ENCODE results near the gene BTBD2.

The BTBD2 gene

GRCh38 chr19:1981253-1981652 is 34.3 kb downstream of the BTBD2 start:
- FAIRE-seq, result no peak

DNA sequence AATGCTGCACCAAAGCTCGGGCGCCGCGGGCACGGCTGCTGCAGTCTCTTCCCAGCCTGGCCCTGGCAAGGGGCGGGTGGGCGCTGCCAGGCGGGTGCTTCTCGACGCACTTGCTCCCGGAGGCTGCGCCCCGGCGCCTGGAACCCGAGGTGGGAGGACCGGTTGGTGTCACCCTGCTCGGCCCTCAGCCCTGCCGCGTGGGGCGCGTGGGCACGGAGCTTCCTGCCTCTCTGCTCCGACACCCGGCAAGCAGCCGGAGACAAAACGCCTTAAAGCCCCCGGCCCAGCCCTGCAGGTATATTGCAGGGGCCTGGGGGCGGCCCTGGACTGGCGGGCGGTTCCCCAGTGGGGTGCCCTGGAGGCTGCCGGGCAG is 34.7 kb downstream of the BTBD2 start:
- FAIRE-seq, result no peak

GRCh38 chr19:1980091-1980808 is 35.3 kb downstream of the BTBD2 start:
- FAIRE-seq, result no peak

DNA sequence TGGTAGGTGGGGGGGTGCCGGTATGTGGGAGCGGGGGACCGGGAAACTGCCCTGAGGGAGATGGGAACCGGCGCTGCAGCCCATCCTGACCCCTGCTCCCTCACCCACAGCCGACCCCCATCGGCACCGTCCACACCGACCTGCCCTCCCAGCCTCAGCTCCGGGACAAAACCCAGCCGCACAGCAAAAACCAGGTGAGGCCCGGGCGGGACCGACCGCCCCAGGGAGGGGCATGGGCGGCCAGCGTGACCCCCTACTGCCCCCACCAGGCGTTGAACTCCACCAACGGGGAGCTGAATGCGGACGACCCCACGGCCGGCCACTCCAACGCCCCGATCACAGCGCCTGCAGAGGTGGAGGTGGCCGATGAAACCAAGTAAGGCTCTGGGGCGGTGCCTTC is 35.9 kb downstream of the BTBD2 start:
- FAIRE-seq, result no peak

- FAIRE-seq, result no peak
These were observed 36.5 kb downstream of the BTBD2 start for GRCh38 chr19:1979017-1979416.

GRCh38 chr19:1978346-1978894 is 37.1 kb downstream of the BTBD2 start:
- no peak for FAIRE-seq

- no peak for FAIRE-seq
These were observed 38.4 kb downstream of the BTBD2 start for GRCh38 chr19:1977120-1977519.

- FAIRE-seq, result no peak
These were observed 40.4 kb downstream of the BTBD2 start for GRCh38 chr19:1975162-1975480.

- FAIRE-seq, result no peak
These were observed 40.9 kb downstream of the BTBD2 start for GRCh38 chr19:1974381-1975161.

DNA sequence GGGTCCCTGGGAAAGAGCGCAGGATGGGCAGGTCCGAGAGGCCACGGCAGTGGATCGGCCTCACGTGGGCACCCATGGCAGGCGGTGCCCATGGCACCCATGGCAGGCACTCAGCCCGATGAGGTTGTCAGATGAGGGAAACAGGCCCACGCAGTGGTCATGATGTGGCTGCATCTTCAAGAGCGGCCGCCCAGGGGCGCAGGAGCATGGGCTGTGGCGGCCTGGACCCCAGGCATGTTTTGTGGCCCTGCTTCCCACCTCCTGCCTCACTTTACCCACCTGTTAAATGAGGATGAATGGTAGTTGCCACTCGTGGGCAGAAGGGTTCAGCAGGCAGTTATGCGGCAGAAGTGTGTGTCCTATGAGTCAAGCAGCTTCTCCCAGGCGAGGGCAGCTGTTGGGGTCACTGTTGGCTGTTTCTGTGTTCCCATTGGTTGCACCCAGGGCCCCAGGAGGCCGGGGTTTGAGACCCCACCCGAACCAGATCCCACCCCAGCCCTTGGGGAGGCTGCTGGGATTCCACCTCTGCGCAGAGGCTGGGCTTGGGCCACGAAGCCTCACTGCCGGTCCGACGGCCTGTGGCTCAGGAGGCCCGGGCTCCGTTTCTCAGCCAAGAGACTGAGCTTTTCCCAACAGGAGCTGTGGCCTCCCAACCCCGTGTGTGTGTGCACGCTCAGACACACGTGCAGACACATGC is 44.6 kb downstream of the BTBD2 start:
- FAIRE-seq, result no peak

DNA sequence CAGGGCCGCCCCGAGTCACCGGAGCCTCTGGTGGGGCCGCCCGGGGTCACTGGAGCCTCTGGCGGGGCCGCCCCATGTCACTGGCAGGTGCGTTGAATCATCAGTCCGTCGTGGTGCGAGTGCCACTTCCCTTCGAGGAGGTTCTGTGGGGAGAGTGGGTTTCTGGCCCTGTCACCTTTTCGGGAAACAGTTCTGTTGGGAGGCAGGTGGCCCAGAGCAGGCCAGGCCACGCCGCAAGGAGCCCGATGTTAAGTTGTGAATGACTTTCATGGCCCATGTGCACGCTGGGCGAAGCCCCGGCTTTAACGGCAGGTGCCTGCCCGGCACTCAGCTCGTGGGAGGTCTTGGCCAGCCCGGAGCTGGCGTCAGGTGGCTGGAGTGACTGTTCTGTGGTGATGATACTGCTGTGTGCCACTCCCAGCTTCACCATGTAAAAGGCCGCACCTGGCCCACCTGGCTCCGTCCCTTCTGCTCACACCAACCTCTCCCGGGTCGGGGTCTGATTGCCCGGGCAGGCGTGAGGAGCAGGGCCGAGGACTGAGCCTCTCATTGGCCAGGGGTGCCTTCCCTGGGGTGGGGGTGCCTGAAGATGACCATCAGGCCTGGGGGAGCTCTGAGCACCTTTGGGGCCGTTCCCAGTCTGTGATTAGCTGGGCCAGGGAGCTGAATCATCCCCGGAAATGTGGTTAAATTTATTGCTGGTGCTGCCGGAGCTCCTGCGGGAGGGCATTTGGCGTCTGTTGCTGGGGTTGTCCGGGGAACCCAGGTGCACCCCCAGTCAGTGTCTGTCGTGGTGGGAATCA is 45.3 kb downstream of the BTBD2 start:
- no peak for FAIRE-seq

DNA sequence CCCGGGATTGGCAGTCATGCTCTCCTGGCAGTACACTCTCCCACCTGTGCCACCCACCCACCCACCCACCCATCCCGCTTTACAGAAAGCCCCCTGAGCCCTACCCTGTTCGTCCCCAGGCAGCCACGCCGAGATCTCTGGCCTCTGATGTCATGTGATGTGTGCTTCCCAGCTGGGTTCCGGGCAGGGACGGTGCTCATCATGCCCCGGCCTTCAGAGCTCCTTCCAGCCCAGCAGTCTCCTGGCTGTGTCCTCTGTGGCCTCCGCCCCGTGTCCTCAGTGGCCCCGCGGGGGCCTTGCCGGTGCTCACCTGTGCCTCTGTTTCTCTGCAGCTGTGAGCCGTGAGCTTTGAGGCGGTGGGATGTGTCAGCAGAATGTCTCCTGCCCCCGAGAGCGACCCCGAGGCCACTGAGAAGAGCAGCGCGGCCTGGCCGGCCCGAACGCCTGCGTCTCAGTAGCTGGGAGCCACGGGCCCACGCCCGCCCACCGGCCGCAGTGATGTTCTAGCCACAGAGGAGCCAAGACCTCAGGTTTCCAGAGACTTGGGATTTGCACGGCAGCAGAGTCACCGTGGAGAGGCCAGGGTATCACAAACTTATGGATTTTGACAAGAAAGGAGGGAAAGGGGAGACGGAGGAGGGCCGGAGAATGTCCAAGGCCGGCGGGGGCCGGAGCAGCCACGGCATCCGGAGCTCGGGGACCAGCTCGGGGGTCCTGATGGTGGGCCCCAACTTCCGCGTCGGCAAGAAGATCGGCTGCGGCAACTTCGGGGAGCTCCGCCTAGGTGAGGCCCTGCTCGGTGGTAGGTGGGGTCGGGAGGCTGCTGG is 46.1 kb downstream of the BTBD2 start:
- FAIRE-seq, result no peak

DNA sequence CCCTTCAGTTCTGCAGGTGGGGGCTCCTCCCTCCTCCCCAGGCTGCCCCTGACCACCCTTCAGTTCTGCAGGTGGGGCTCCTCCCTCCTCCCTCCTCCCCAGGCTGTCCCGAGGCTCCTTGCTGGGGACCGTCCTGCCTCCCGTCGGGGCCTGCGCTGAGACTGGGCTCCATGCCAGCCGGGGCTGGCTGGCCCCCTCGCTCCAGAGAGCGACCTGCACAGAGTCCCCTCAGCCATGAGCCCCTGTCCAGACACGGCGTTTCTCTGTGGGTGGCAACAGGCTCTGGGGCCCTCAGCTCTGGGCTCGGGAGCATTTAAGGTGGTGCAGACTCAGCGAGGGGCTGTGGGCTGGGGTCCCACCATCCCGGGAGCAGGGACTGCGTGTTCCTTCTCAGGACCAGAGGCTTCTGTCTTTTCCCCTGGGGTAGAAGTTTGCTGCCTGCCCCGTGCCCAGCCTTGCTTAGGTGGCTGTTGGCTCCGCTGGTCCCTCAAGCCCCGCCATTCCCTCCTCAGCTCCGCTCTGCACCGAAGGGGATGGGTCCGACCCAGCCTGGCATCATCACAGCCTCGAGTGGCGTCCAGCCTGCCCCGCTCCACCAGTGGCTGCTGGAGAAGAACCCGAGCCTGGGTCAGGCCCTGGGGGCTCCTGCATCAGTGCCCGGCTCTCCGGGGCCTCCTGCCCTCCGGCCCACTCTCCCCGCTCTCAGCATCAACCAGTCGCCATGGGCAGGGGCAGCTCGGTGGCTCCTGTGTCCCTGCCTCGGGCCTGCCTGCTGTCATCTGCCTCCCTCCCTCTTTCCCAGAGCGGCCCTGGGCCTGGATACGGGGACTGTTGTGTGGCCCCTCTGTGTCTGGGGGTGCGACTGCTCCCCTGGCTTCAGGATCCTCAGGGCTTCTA is 47.0 kb downstream of the BTBD2 start:
- FAIRE-seq, result no peak

- no peak for FAIRE-seq
These were observed 48.4 kb downstream of the BTBD2 start for GRCh38 chr19:1967087-1967608.

GRCh38 chr19:1962674-1963073 is 52.8 kb downstream of the BTBD2 start:
- FAIRE-seq, result no peak

GRCh38 chr19:1961000-1961883 is 54.3 kb downstream of the BTBD2 start:
- FAIRE-seq, result no peak

DNA sequence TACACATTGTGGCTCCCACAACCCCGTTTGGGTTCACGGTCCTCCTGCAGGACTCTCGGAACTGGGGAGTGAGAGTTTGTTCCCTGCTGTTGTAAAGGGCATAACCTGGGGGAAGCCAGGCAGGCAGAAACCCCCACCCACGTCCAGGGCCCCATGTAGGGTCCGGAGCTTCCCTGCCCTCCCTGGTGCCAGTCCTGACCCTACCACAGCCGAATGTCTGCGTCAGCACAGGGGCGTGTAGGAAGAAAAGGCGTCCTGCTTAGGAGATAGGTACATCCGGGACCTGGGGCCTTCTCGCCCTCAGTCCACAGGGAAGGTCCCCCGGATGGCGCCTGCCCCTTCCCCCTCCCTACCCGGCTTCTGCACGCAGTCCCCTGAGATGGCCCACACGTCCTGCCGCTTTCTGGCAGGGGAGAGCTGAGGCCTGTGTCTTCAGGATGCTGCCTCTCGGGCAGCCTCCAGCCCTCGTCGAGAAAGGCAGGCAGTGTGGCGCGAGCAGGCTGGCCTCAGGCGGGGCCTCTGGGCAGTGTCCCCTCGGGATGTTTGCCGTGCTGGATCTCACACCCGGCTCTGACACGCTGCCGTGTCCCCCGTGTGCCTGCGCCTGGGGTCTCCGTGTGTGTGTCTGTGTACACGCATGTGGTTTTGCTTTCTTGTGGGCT is 55.5 kb downstream of the BTBD2 start:
- no peak for FAIRE-seq

GRCh38 chr19:1957562-1958248 is 57.8 kb downstream of the BTBD2 start:
- no peak for FAIRE-seq
